Loucy (cell line): Measurements from ENCODE around the gene CELF4.

Experiments used
- H2AFZ ChIP-seq: fragments of 200-600 bp; sonication (generic); 2 replicates; pipeline ENCODE4 v1.6.0; 2016; ENCODE audit warnings: antibody characterized with exemption, mild to moderate bottlenecking, low read length, moderate library complexity
- H3F3A ChIP-seq: fragments of 200-600 bp; 2 replicates; pipeline ENCODE4 v1.6.0; 2016; ENCODE audit warnings: antibody characterized with exemption, low read depth, mild to moderate bottlenecking
- H3K27me3 ChIP-seq: fragments of 200-600 bp; sonication (generic); 2 replicates; pipeline ENCODE4 v1.6.1; 2014; ENCODE audit warnings: low read length, mild to moderate bottlenecking; ENCODE audit not compliant: insufficient read depth, poor library complexity, severe bottlenecking
- H3K36me3 ChIP-seq: fragments of 200-600 bp; sonication (generic); 2 replicates; pipeline ENCODE4 v1.6.1; 2016; ENCODE audit warnings: low read length; ENCODE audit not compliant: insufficient read depth
- H3K4me1 ChIP-seq: fragments of 200-600 bp; sonication (generic); 2 replicates; pipeline ENCODE4 v1.5.1; 2014; ENCODE audit warnings: low read length, mild to moderate bottlenecking; ENCODE audit not compliant: insufficient read depth, poor library complexity, severe bottlenecking
- H3K4me2 ChIP-seq: fragments of 200-600 bp; sonication (generic); 2 replicates; pipeline ENCODE4 v1.6.0; 2014; ENCODE audit warnings: antibody characterized with exemption, low read length, low read depth, mild to moderate bottlenecking; ENCODE audit not compliant: poor library complexity, severe bottlenecking
- H3K4me3 ChIP-seq: fragments of 200-600 bp; sonication (generic); 2 replicates; pipeline ENCODE4 v1.5.1; 2014; ENCODE audit warnings: low read length, mild to moderate bottlenecking, mixed read lengths; ENCODE audit not compliant: poor library complexity, severe bottlenecking
- H3K79me2 ChIP-seq: fragments of 200-600 bp; sonication (generic); 2 replicates; pipeline ENCODE4 v1.6.1; 2014; ENCODE audit warnings: low read length; ENCODE audit not compliant: insufficient read depth
- H3K9ac ChIP-seq: fragments of 200-600 bp; sonication (generic); 2 replicates; pipeline ENCODE4 v1.6.0; 2014; ENCODE audit warnings: mild to moderate bottlenecking, low read depth, low read length, moderate library complexity; ENCODE audit not compliant: poor library complexity, severe bottlenecking
- H3K9me2 ChIP-seq: fragments of 200-600 bp; sonication (generic); replicated peaks from 2 replicates; pipeline ENCODE4 v1.6.1; 2016; ENCODE audit warnings: low read depth, low read length, mixed read lengths
- H3K9me3 ChIP-seq: fragments of 200-600 bp; sonication (generic); 2 replicates; pipeline ENCODE4 v1.6.1; 2014; ENCODE audit warnings: mild to moderate bottlenecking, antibody characterized with exemption, low read length, low read depth; ENCODE audit not compliant: insufficient read depth
- H4K20me1 ChIP-seq: fragments of 200-600 bp; sonication (generic); 2 replicates; pipeline ENCODE4 v1.6.0; 2014; ENCODE audit warnings: antibody characterized with exemption, low read length, mild to moderate bottlenecking; ENCODE audit not compliant: insufficient read depth, poor library complexity, severe bottlenecking
- CTCF ChIP-seq: fragments of 200-600 bp; sonication (generic); conservative IDR thresholded peaks from 2 replicates; pipeline ENCODE4 v1.5.1; 2014; ENCODE audit warnings: mild to moderate bottlenecking, antibody characterized with exemption, low read length
- EZH2phosphoT487 ChIP-seq: fragments of 200-600 bp; IDR thresholded peaks from 2 replicates; pipeline ENCODE4 v1.6.1; 2018; ENCODE audit warnings: antibody characterized with exemption, mild to moderate bottlenecking, moderate library complexity, borderline replicate concordance

Gene CELF4

GRCh38 chr18:37246779-37247340 lies 318.7 kb downstream of the CELF4 start:
- Histone ChIP-seq H3K4me3 (no peak overlapping the region), H3K36me3 (no peaks in the 10 kb centered on the region), H3K4me1 (no peaks in the 10 kb centered on the region), H3K9me2 (no peaks in the 10 kb centered on the region), H3F3A (no peaks in the 10 kb centered on the region), H3K27me3 (no peaks in the 10 kb centered on the region), H3K4me2 (no peak overlapping the region), H3K79me2 (no peaks in the 10 kb centered on the region), H2AFZ (no peak overlapping the region), H3K9ac (no peak overlapping the region), H4K20me1 (no peaks in the 10 kb centered on the region), H3K9me3 (no peaks in the 10 kb centered on the region)
- TF ChIP-seq EZH2phosphoT487 (no peak), CTCF (no peak)

GRCh38 chr18:37244618-37245017 lies 321.0 kb downstream of the CELF4 start:
- no peaks in the 10 kb centered on the region for H3K27me3 ChIP-seq

GRCh38 chr18:37243741-37244140 lies 321.9 kb downstream of the CELF4 start:
- Histone ChIP-seq H3K4me2 (no peak overlapping the region), H3K27me3 (no peaks in the 10 kb centered on the region), H4K20me1 (no peaks in the 10 kb centered on the region), H3K4me1 (no peaks in the 10 kb centered on the region), H3K4me3 (no peak overlapping the region), H3K9me2 (no peaks in the 10 kb centered on the region), H3K9me3 (no peaks in the 10 kb centered on the region), H3K36me3 (no peaks in the 10 kb centered on the region), H2AFZ (no peak overlapping the region), H3F3A (no peaks in the 10 kb centered on the region), H3K9ac (no peak overlapping the region), H3K79me2 (no peaks in the 10 kb centered on the region)
- TF ChIP-seq EZH2phosphoT487, result no peak

More at GRCh38 chr18:37244618-37245017, 321.0 kb downstream of the CELF4 start:
- Histone ChIP-seq H4K20me1 (no peaks in the 10 kb centered on the region), H3K36me3 (no peaks in the 10 kb centered on the region), H3F3A (no peaks in the 10 kb centered on the region), H3K9me2 (no peaks in the 10 kb centered on the region), H3K4me3 (no peak overlapping the region), H3K79me2 (no peaks in the 10 kb centered on the region), H3K9me3 (no peaks in the 10 kb centered on the region), H3K9ac (no peak overlapping the region), H3K4me1 (no peaks in the 10 kb centered on the region), H2AFZ (no peak overlapping the region), H3K4me2 (no peak overlapping the region)
- TF ChIP-seq CTCF, result no peak
- no peak for TF ChIP-seq EZH2phosphoT487
